Adipocyte (in vitro differentiated cells): ENCODE data around the gene DEXI.
A peak's percentile ranks its signal among the peaks of the same experiment; 100 is the strongest.

Experiments
- DNase-seq: peaks from one replicate; pipeline ENCODE4 v3.0.0-alpha.2; 2015; ENCODE audit warnings: low read depth
- H3K27me3 ChIP-seq: replicated peaks from 2 replicates; pipeline ENCODE4 v1.7.0; 2013; ENCODE audit warnings: mild to moderate bottlenecking, low read length, moderate library complexity; ENCODE audit not compliant: control insufficient read depth, insufficient read depth
- H3K36me3 ChIP-seq: 2 replicates; pipeline ENCODE4 v1.7.0; 2013; ENCODE audit warnings: low read length, mild to moderate bottlenecking, moderate library complexity; ENCODE audit not compliant: control insufficient read depth, insufficient read depth, severe bottlenecking
- H3K4me1 ChIP-seq: 2 replicates; pipeline ENCODE4 v1.7.0; 2013; ENCODE audit warnings: mild to moderate bottlenecking, low read length, moderate library complexity; ENCODE audit not compliant: control insufficient read depth, insufficient read depth
- H3K4me3 ChIP-seq: 2 replicates; pipeline ENCODE4 v1.7.0; 2013; ENCODE audit warnings: mild to moderate bottlenecking, low read length, moderate library complexity
- H3K9ac ChIP-seq: 2 replicates; pipeline ENCODE4 v1.7.0; 2013; ENCODE audit warnings: mild to moderate bottlenecking, low read length, moderate library complexity
- H3K9me3 ChIP-seq: 2 replicates; pipeline ENCODE4 v1.7.0; 2013; ENCODE audit warnings: mild to moderate bottlenecking, low read length, moderate library complexity; ENCODE audit not compliant: control insufficient read depth

Gene DEXI

DNA sequence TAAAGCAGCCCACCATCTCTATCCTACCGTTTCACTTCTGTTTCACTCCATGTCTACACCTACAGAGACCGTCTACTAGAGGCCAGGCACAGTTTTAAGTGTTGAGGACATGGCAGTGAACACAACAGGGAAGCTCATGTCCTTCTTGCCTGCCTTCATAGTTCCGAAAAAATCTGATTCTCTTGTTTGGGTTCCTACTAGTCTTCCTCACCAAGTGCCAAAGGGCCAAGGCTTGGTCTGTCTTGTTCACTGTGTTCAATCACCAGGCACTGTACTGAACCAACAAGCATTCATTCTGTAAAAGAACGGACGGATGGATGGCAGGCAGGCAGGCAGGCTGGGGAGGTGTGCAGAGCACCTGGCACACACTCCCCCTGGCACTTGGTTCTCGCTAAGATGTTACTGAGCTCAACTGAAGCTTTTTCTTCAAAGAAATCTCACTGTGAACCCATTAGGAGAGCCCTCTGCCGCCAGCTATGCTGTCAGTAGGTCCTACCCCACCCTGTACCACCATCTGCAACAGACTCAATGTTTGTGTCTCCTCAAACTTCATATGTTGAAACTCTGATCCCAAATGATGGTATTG, 2.5 kb downstream of the DEXI start:
- Histone ChIP-seq H3K36me3 (no peaks in the 10 kb centered on the region), H3K4me1 (peaks cover 78% of the 10 kb centered on the region), H3K9ac (peak overlapping the region; percentile 89), H3K4me3 (peak overlapping the region; percentile 93), H3K27me3 (no peaks in the 10 kb centered on the region), H3K9me3 (no peaks in the 10 kb centered on the region)
- no peak for DNase-seq

DNA sequence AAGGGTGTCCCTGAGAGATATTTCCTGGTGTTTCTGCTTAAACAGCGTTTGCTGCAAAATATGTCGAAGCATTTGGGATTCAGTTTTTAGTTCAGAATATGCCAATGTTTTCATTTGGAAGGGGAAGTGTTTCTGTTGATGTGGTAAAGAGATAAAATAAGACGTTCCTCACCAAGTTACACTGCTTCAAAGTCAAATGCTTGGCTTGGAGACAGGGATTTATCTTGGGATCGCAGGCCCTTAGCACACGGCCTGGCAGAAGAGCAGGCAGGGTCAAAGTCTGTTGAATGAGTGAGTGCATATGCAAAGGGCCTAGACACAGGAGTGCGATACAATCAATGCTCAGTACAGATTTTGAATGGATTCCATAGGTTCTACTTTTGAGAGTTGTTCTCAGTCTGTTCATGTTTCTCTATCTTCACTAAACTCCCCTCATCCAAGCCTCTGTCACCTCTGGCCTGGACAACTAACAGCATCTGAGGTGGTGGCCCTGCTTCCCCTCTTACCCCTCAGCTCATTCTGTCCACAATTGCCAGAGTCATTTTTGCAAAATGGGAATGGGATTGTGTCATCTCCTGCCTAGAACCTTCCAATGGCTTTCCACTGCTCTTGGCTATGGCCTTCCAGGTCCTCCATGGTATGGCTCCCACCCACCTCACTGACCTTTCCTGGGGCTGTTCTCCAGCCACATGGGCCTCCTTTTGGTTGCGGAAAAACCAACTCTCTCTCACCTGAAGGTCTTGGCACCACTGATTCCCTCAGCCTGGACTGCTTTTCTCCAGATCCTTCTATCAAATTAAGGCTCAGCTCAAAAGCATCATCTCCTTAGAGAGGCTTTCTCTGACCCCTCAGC, 3.2 kb downstream of the DEXI start:
- Histone ChIP-seq H3K36me3 (no peaks in the 10 kb centered on the region), H3K4me3 (peak overlapping the region; percentile 93), H3K9me3 (no peaks in the 10 kb centered on the region), H3K4me1 (peaks cover 77% of the 10 kb centered on the region), H3K9ac (no peak overlapping the region), H3K27me3 (no peaks in the 10 kb centered on the region)
- no peak for DNase-seq

DNA sequence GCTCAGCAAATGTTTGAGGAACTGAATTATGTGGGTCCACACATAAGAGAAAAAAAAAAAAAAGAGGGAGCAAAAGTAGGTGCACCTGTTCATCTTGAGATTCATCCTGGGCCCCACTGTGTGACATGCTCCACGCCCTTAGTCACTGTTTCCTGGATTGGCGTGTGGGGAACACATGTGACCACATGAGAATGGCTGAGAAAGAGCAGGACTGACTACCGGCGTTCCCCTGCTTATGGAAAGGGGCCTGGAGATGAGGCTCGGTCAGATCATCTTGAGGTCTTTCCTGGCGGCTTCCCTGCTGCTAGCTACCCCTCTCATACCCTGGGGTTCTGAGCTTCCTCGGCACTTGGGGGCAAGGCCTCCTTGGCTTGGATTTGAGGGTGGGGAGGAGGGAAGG, 3.9 kb downstream of the DEXI start:
- DNase-seq: no peak
- peaks cover 1% of the 10 kb centered on the region for H3K36me3 ChIP-seq

DNA sequence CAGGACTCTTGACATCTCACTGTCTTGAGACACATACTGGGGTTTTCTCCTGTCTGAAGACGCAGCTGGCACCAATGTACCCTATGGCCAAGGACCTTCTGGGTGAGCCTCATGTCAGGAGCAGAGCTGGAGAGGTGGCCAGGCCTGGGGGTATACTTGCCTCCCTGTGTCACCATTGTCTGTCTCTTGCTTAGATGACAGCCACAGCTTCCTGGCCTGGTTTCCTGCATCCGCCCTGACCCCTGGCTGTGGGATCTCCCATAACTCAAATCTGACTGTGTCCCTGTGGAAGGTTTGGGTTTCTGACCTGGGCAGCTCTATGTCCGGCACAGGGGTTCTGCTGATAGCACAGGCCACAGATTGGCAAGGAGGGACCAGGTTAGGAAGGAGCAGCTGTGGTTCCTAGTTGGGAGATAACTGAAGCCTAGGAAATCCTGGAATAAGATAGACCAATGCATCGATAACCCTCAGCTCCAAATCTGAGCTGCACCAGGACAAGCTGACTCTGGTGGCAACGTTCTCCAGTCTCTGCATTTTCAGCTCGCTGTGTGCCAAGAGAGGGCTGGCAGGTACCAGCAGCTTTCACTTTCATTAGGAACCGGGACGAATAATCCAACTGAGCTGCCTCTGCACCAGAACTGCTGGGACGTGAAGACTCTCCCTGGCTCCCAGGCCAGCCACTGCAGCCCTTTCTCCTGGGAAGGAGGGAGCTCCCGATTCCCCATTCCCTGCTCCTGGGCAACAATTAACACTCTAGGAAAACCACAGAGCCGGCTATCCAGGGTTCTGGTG, 5.0 kb downstream of the DEXI start:
- no peak for DNase-seq
- Histone ChIP-seq H3K4me3 (peak overlapping the region; percentile 93), H3K9me3 (no peaks in the 10 kb centered on the region)

More for the DNA sequence above, 3.9 kb downstream of the DEXI start:
- peak overlapping the region; percentile 9 for H3K9ac ChIP-seq
- H3K9me3 ChIP-seq: no peaks in the 10 kb centered on the region
- H3K4me1 ChIP-seq: peaks cover 70% of the 10 kb centered on the region
- H3K27me3 ChIP-seq: no peaks in the 10 kb centered on the region
- H3K4me3 ChIP-seq: peak overlapping the region; percentile 93

DNA sequence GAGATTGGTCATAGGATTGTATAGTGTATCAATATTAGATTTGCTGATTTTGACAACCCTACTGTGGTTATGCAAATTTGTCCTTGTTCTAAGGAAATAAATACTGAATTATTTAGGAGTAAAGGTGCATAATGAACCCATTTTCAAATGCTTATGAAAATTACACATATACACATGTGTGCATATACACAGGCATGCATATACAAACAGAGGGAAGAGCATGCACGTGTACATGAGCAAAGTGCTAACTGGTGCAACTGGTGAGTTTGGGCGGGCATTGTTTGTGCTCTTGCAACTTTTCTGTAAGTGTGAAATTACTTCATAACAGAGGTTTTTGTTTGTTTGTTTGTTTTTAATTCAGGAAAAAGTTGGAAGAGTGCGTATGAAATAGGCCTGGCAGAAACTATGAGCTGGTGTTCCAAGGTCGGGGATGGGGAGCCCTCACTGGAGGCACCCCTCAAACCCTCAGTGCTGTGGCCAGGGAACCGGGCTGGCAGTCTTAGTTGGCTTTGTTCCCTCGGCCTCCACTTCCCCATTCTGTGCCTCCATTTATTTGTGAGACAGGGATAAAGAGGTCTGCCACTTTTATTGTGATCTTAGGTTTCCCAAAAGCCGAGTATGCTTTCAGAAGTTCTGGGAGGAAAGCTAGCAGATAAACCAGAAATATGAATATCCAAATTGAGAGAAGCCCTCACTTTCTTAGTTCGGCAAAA, 5.8 kb downstream of the DEXI start:
- no peaks in the 10 kb centered on the region for H3K27me3 ChIP-seq
- no peak for DNase-seq
- H3K4me3 ChIP-seq: no peak overlapping the region
- peaks cover 11% of the 10 kb centered on the region for H3K36me3 ChIP-seq
- H3K9me3 ChIP-seq: no peaks in the 10 kb centered on the region
- peaks cover 62% of the 10 kb centered on the region for H3K4me1 ChIP-seq
- H3K9ac ChIP-seq: no peak overlapping the region

More for the DNA sequence above, 5.0 kb downstream of the DEXI start:
- H3K9ac ChIP-seq: peak overlapping the region; percentile 63
- no peaks in the 10 kb centered on the region for H3K27me3 ChIP-seq
- H3K36me3 ChIP-seq: peaks cover 6% of the 10 kb centered on the region
- peaks cover 62% of the 10 kb centered on the region for H3K4me1 ChIP-seq

DNA sequence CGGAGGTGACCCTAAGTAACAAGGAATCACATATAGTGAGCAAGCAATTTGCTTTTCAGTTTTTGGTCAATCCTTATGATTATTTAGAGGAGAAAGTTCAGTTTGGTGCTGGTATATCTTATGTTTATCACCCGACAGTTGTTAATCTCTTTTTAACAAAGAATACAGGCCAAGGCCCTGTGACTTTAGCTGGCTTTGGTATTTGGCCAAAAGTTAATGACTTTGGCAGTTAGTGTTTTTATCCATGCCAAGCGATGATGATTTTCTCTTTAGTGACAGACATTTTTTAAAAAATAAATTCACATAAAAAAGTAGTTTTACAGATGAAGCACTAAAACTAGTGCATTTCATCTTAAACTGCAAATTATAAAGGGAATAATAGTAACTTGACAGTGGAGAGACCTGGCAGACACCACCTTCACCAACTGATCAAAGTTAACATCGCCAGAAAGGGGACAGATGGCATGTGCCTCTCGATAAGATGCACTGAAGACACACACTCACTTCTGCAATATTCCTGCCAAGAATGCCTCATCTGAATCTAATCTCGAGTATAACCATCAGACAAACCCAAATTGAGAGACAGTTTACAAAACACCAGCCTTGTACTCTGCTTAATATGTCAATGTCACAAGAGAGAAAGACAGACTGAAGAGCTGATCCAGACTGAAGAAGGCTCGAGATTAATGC, 6.9 kb downstream of the DEXI start:
- peaks cover 52% of the 10 kb centered on the region for H3K4me1 ChIP-seq
- H3K36me3 ChIP-seq: peaks cover 11% of the 10 kb centered on the region
- no peaks in the 10 kb centered on the region for H3K9me3 ChIP-seq
- no peak overlapping the region for H3K4me3 ChIP-seq
- H3K9ac ChIP-seq: no peak overlapping the region
- no peaks in the 10 kb centered on the region for H3K27me3 ChIP-seq
- no peak for DNase-seq

DNA sequence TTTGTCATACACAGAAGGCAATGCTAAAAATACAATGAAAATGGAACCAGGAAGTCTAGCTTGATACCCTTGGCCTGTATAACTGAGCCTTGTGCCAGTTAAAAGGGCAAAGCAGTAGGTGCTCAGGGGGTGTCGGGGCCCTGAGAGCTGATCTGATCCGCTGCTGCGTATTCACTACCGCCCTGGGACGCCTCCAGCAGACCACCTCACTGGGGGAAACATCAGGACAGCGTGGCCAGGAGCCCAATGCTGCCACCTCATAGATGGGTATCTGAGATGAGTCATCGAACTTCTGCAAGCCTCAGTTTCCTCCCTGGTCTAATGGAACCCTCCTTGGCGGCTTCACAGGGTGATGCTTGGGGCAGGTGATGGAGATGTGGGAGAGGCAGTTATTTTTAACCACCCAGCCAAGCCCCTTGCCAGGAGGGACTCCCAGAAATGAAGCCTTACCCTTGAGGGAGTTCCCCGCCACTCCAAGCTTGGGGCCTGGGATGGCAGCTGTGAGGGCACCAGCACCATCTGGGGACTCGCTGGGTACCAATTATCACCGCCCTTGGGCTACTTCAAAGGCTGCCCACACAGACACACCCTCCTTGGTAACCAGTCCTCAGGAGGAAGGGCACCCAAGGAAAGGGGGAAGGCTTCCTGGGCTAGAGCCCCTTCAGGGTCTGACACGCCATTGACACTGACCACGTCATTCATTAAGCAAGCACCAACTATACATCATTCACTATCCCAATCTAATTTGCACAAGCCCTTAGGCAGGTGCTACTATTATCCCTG, 7.8 kb downstream of the DEXI start:
- H3K4me1 ChIP-seq: peaks cover 43% of the 10 kb centered on the region
- no peaks in the 10 kb centered on the region for H3K9me3 ChIP-seq
- no peak for DNase-seq
- H3K9ac ChIP-seq: no peak overlapping the region
- no peak overlapping the region for H3K4me3 ChIP-seq
- no peaks in the 10 kb centered on the region for H3K27me3 ChIP-seq
- peaks cover 11% of the 10 kb centered on the region for H3K36me3 ChIP-seq

DNA sequence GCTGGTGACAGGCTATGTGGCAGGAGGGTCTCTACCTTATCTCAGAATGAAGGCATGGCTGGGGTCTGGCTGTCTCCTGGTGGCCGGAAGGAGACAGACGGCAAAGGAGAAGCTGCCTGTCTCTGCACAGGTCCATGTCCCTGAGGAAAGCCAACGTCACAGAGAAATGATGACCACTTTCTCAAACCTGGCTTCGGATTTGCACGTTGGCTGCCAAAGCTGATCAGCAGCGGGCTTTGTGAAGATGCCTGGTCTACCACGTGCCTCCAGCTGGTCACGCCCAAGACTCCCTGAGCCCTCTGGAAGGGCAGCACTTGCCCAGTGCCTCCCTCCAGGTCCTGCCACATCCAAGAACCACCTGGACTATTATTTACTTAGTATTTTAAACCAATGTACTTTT, 8.4 kb downstream of the DEXI start:
- Histone ChIP-seq H3K9ac (no peak overlapping the region), H3K36me3 (peaks cover 16% of the 10 kb centered on the region), H3K4me3 (no peak overlapping the region), H3K27me3 (no peaks in the 10 kb centered on the region), H3K4me1 (peaks cover 37% of the 10 kb centered on the region), H3K9me3 (no peaks in the 10 kb centered on the region)
- DNase-seq: no peak

DNA sequence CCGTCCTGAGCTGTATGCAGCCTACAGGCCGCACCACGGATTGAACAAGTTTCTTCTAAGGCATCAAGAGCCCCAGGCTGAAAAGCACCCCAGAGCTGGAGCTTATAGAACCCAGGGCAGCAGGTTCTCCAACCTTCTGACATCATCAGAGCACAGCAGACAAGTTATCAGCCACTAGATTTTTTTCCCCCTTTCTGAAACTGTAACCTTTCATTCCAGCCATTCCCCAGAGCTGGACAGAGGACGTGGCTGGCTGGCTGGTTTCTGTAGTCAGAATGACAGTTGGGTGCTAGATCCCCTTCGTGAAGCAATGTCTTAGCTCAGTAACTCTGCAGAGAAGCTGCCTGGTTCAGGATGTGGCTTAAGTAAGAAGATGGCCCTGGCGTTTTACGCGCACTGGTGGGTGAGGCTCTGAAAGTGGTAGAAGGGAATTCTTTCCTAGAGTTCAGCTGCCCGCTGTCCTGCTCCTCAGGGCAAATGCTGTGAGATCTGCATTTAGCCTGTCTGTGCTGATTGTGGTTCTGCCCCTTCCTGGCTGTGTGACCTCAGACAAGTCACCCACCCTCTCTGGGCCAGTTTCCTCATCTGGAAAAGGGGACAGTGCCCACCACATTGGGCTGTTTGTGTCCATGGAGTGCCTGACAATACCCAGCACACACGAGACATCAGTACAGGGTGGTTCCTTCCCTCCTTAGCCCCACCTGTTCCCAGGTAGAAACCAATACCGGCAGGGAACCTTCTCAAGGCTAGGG, 9.1 kb downstream of the DEXI start:
- H3K9ac ChIP-seq: no peak overlapping the region

More for the DNA sequence above, 9.1 kb downstream of the DEXI start:
- Histone ChIP-seq H3K4me1 (peaks cover 29% of the 10 kb centered on the region), H3K36me3 (peaks cover 21% of the 10 kb centered on the region), H3K27me3 (no peaks in the 10 kb centered on the region), H3K4me3 (no peak overlapping the region), H3K9me3 (no peaks in the 10 kb centered on the region)
- no peak for DNase-seq
